ENCODE measurements around the gene PHACTR3.

PHACTR3 gene

DNA sequence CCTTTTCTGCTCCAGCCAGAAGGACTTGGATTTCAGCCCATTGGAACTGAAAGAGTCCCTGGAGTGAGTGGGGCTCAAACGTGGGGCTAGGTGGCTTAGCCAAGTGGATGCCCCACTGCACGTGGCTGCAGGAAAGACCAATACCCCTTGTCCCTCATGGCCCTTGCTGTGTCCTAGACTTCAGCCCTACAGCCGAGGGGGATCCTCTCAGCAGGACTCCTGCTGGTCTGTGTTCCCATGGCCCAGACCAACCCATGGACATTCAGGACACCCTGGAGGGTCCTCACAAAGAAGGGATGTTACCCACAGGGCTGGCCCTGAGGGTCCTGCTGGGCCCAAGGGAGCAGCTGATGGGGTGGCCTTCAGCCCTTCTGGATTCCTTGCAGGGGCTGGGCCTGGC is 30.0 kb upstream of the PHACTR3 start:
- no peak for DNase-seq (ENCODE audit: low read depth)

- DNase-seq (ENCODE audit: low read depth): no peak
Observed at GRCh38 chr20:59575216-59575615, 29.1 kb upstream of the PHACTR3 start.

DNA sequence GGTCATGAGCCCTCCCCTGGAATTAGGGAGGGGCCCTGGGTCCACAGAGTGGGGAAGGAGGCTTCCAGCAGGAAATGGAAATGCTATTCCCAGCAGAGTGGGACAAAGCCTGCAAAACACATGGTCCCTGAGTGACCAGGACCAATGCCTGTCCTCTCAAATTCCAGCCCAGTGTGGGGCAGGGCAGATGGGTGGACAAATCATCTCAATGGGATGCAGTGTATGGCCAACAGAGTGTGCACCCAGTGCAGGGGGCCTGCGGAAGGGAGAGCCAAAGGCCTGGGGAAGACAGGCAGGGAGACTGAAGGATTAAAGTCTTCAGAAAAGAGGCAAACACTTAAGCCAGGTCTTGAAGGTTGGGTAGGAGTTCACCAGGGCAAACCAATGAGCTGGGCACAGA is 28.7 kb upstream of the PHACTR3 start:
- no peak for DNase-seq (ENCODE audit: low read depth)

- no peak for DNase-seq (ENCODE audit: low read depth)
Observed at GRCh38 chr20:59576216-59576953, 28.0 kb upstream of the PHACTR3 start.

- DNase-seq (ENCODE audit: low read depth): no peak
Observed at GRCh38 chr20:59577037-59577808, 27.1 kb upstream of the PHACTR3 start.

DNA sequence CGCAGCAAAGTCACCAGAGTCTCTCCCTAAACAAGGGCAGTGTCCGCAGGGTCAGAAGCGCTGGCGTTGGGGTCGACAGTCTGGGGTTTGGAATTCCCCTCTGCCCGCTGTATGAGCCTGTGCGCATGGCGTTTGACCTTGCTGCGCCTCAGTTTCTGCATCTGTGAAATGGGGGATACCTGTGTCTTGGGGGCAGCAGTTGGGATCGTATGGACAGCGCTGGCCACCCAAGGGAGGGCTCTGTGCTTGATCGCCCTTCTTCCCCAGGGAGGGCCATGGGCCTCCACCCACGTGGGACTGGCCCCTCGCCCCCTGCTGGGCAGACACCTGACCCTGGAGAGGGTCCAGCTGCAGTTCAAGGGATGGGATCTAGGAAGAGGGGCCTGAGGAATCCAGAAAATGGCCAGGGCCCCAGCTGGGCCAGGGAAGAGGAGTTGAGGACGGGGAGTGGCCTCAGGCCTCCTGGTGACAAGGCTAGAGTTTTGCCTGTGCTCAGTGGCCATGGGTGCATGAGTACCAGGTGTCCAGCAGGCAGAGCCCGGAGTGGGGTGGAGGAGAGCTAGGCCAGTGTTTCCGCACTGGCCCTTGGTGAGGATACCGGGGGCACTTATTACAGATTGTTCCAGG is 26.4 kb upstream of the PHACTR3 start:
- no peak for DNase-seq (ENCODE audit: low read depth)

DNA sequence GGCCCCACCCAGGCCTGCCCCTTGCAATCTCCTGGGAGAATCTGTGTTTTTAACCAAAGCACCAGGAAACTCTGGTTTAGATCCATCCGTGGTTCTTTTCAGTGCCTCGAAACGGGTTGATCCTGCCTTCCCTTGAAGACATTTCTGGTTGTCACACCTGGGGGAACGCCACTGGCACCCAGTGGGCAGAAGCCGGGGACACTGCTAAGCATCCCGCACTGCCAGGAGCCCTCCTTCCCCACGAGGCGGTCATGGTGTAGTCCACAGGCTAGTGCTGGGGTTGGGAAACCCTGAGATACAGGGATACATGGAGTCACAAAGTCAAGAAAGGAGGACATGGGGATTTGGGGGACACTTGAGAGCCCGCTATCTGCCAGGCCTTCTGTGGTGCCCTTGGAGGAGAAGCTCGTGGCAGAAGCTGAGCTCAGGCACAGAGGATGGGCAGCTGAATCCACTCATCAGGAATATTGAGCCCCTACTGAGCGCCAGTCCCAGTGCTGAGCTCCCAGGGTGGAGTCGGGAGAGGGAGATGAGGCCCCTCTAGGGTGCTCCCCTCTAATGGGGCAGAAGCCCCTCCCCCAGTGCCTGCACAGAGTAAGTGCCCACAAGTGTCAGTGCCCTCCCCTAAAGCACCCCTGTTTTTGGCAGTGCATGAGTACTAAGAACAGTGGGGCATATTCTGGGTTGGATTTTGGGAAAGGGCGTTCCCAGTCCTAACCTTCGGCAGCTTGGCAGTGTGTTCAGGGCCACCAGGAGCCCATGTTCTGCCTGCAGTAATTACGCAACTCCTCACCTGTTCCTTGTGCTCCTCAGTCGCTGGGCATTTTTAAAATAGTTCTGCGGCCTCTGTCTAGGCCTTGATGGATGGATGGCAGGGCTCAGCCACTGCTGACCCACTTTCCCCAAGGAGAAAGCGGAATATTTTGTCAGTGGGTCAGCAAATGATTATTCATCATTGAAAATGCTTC is 25.6 kb upstream of the PHACTR3 start:
- DNase-seq (ENCODE audit: low read depth): no peak

DNA sequence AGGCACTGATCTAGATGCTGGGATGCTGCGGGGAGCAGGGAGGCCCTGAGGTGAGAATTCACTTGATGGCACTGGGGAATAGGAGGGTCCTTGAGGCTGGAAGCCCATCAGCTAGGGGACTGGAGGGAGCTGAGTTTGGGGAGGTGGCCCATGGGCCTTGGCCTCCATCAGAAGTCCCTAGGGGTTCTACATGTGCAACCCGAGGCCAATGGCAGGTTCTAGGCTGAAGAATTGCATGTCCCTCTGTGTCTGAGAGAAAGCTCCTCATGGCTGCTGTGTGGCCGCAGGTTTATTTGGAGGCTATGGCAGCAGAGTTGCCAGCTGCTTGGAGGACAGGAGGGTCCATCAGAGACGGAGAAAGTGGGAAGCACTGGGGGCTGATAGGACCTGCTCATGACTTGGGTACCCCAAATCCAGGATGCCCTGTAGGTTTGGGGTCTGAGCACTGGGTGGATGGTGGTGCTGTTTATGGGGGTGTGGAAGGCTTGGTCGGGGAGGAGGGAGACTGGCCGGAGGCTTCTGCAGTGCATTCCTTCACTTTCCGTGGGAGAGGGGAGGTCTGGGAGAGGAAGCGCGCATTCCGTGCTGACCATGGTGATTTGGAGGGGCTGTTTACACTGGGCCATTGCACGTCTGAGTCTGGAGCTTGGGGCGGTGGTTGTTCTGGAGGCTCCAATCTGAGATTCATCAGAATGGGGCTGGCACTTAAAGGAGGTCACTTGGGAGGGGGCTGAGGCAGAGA is 24.8 kb upstream of the PHACTR3 start:
- no peak for DNase-seq (ENCODE audit: low read depth)

- no peak for DNase-seq (ENCODE audit: low read depth)
Observed at GRCh38 chr20:59580146-59580946, 24.0 kb upstream of the PHACTR3 start.

DNA sequence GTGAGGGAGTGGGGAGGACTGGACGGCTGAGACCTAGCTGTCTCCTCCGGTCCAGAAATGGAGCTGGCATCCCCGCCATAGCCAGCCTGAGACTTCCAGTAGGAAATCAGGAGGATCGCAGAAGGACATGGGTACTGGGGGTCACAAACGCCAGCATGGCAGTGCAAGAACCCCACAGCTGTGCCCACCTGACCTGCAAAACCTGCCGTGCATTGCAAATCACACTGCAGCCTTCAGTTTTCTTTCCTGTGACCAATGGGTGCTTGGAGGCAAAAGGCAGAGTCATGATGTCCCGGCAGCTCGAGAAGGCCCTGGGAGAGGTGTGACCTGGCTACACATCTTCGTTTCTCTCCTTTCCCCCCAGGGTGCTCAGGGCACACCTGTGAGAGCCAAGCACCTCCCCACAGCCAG is 23.3 kb upstream of the PHACTR3 start:
- no peak for DNase-seq (ENCODE audit: low read depth)

DNA sequence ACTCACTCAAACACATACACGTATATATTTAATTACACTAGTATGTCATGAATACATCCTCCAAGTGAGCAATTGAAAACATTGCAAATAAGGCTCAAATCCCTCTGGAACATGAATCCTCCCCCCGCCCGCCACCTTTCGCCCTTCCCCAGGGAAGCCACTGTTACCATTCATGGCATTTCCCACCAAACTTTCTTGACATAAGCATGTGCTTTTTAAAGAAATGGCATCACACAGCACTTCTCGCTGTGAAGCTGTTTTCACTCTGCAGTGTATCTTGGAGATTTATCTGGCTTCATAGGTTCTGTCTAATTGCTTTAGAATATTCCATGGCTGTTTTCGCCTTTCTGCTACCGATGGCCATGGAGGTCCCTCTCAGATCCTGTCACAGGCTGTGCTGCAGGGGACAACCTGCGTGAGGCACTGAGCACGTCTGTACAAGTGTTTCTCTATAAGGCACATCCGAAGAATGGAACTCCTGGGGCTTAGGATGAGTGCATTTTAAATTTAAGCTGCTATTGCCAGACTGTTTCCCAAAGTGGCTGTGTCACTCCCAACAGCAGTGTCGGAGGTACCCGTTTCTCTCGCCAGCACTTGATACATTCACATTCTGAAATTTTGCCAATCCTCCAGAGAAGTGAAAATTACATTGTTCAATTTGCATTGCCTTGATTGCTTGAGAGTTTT is 22.2 kb upstream of the PHACTR3 start:
- no peak for DNase-seq (ENCODE audit: low read depth)

- no peak for DNase-seq (ENCODE audit: low read depth)
Observed at GRCh38 chr20:59583428-59584277, 20.7 kb upstream of the PHACTR3 start.

- no peak for DNase-seq (ENCODE audit: low read depth)
Observed at GRCh38 chr20:59584278-59584925, 19.9 kb upstream of the PHACTR3 start.

DNA sequence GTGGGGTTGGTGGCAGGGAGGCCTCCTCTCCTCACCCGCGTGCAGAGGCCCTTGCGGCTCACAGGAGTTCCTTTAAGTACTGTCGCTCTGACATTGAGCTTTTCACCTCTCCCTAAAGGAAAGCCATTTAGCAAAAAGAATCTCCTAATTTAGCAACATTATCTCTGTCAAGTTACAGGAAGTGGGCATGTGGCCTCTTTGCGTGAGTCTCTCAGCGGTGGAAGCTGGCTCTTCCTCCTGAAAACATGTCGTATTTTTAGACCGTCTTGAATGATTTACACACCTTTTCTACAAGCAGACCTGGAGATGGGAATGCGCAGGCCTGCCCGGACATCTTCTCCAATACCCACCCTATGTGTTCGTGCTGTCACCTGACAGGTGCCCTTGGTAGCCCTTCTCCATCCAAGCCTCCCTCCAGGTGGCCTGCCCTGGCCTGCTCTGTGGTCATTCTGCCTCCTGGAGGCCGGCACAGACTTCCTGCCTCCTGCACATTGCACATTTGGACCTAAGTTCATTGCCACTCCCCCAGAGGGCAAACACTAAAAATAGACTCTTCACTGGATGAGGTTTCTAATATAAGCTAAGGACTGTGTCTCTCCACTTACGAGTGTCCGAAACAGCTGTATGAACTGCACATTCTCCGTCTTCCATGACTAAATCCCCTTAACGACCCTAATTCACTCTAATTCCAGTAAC is 18.5 kb upstream of the PHACTR3 start:
- DNase-seq (ENCODE audit: low read depth): no peak

DNA sequence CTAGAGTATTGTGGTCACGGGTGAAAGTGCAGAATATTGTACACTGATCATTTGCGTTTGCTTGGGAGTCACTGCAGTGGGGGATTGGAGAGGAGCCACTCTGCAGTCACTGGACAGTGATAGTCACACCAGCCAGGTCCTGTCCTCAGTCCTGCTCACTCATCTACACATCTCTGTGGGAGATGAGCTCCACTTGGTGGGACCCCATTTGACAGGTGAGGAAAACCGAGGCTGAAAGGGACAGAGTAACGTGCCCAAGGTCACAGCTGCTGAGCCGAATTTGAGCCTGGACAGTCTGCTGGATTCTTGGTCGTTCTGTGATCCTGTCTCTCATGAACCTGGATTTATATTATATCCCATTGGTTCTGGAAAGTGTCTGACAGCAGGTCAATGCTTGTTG is 17.7 kb upstream of the PHACTR3 start:
- no peak for DNase-seq (ENCODE audit: low read depth)

- no peak for DNase-seq (ENCODE audit: low read depth)
Observed at GRCh38 chr20:59587570-59587969, 16.8 kb upstream of the PHACTR3 start.

GRCh38 chr20:59588236-59588855 is 16.0 kb upstream of the PHACTR3 start:
- DNase-seq (ENCODE audit: low read depth): no peak

Data from stimulated activated CD8-positive, alpha-beta memory T cell treated with anti-CD3 and anti-CD28 coated beads, Interleukin-7, amount 100 ng/mL, for 24 hours (primary cell).